ENCODE data around the gene ZNHIT1.
"Not testable (repeated sequence)": the region's sequence is repeated elsewhere in the genome, so short reads cannot be mapped to it uniquely, and the experiment has no call there.

The ZNHIT1 gene

DNA sequence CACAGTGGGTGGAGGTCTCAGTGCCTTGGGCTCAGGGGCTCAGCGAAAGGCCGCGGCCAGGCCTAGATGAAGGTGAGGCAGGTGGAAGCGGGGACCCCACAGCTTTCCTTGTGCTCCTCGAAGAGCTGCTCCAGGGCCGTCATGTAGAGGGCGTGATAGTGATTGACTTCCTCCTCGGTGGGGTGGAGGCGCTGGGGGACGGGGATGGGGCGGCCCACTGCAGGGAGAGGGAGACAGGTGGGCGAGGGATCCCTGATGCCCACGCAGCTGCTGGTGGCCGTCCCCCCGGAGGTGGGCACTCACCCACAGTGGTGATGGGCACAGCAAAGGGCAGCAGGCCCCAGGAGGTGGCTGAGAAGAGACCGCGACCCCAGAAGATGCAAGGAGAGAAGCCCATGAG is 22.1 kb upstream of the ZNHIT1 start:
- no peak overlapping the region for H3K27ac ChIP-seq
- no peak for TF ChIP-seq ZFX (IDR thresholded peaks at IDR 0.05; ENCODE audit: borderline replicate concordance)
- TF ChIP-seq, protein P1, sequence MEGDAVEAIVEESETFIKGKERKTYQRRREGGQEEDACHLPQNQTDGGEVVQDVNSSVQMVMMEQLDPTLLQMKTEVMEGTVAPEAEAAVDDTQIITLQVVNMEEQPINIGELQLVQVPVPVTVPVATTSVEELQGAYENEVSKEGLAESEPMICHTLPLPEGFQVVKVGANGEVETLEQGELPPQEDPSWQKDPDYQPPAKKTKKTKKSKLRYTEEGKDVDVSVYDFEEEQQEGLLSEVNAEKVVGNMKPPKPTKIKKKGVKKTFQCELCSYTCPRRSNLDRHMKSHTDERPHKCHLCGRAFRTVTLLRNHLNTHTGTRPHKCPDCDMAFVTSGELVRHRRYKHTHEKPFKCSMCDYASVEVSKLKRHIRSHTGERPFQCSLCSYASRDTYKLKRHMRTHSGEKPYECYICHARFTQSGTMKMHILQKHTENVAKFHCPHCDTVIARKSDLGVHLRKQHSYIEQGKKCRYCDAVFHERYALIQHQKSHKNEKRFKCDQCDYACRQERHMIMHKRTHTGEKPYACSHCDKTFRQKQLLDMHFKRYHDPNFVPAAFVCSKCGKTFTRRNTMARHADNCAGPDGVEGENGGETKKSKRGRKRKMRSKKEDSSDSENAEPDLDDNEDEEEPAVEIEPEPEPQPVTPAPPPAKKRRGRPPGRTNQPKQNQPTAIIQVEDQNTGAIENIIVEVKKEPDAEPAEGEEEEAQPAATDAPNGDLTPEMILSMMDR (IDR thresholded peaks at IDR 0.05) = no peak

DNA sequence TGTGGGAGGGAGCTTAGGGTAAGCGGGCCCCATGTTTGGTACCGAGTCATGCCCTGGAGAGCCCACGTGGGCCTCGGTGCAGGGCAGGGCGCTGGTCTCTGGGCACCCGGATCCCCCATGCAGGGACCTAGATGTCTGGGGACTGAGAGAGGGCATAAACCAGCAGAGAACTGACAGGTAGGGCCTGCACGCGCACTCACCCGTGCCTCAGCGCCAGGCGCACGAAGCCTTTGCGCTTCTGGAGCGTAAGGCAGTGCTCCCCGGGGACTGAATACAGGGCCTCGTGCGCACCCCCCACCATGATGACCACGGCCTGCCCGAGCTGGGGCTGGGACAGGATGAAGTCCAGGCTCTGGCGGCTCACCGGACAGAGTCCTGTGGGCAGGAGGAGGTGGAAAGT is 20.0 kb upstream of the ZNHIT1 start:
- TF ChIP-seq, protein P1 (IDR thresholded peaks at IDR 0.05) = no peak
- no peak for TF ChIP-seq ZFX (IDR thresholded peaks at IDR 0.05; ENCODE audit: borderline replicate concordance)
- H3K27ac ChIP-seq = no peak overlapping the region

DNA sequence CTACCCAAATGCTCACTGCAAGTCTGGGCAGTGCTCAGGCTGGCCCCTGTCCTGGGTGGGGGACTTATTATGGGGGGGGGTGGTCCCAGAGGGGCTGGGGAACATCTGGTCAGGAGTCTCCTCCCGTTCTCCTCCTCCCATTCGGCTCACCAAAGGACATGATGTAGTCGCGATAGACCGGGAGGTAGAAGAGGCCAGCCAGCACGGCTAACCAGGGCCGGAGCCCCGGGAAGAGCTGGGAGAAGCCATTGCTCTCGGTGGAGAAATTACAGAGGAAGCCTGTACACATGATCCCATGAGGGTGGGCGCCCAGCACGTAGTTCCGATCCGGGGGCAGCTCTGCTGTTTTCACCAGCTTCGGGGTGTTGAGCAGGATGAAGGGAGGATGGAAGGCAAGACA is 19.5 kb upstream of the ZNHIT1 start:
- TF ChIP-seq ZFX (IDR thresholded peaks at IDR 0.05; ENCODE audit: borderline replicate concordance) = no peak
- TF ChIP-seq, protein P1 (IDR thresholded peaks at IDR 0.05) = no peak
- H3K27ac ChIP-seq = no peak overlapping the region

DNA sequence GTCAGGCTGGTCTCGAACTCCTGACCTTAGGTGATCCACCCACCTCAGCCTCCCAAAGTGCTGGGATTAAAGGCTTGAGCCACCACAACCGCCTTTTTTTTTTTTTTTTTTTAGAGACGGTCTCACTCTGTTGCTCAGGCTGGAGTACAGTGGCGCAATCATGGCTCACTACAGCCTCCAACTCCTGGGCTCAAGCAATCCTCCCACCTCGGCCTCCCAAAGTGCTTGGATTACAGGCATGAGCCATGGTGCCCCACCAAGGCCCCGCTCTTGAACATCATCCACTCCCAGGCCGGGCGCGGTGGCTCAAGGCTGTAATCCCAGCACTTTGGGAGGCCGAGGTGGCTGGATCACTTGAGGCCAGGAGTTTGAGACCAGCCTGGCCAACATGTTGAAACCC is 18.4 kb upstream of the ZNHIT1 start:
- not testable (repeated sequence) for H3K27ac ChIP-seq

DNA sequence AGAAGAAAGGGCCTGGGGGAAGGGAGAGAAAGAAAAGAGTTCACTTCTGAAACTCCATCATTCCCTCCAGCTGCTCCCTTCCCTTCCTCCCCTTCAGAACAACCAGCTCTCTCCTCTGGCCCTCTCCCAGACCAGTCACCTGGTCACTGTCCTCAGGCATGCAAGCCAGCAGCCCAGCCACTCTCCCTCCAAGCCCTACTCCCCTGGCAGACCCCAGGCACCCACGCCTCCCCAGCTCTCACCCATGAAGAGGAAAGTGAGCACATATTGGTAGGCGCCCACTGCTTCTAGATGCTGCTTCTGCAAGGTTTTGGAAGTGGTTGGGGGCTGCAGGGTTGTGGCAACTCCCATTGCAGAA is 17.5 kb upstream of the ZNHIT1 start:
- TF ChIP-seq, protein P1 (IDR thresholded peaks at IDR 0.05) = no peak
- no peak for TF ChIP-seq ZFX (IDR thresholded peaks at IDR 0.05; ENCODE audit: borderline replicate concordance)
- no peak overlapping the region for H3K27ac ChIP-seq

DNA sequence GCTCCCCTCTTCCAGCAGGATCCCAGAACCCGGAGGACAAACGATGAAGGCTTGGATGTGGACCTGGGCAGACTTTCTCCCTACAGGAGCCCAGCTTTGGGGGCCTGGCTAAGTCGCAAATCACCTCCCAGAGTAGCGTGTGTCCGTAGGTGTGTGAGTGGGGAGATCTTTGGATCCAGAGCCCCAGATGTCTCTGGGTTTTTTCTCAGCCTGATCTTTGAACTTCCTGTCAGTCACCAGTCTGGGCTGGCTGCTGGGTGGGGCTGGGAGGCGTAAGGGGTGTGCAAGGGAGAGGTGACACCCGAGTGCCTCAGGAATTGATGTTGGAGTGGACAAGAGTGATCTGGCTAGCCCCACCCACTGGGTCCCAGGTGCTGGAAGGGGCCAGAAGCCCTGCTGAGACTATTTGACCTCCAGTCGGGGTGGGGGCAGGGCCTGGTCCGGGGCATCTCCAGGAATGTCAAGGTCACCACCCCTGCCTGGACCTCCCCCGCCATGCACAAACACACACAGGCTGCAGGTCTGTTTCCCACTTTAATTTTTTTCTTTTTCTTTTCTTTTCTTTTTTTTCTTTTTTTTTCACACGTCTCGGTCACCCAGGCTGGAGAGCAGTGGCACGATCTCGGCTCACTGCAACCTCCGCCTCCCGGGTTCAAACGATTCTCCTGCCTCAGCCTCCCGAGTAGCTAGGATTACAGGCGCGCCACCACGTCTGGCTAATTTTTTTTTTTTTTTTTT is 16.9 kb upstream of the ZNHIT1 start, which contains the start of gene MOGAT3:
TSS of gene MOGAT3 (minus strand) at position 175 of the 738 bp plus-strand sequence. CDS start 182 bp downstream, outside the sequence.
- H3K27ac ChIP-seq = no peak within 1 kb of the TSS
- no peak for TF ChIP-seq ZFX (IDR thresholded peaks at IDR 0.05; ENCODE audit: borderline replicate concordance)
- TF ChIP-seq, protein P1 (IDR thresholded peaks at IDR 0.05) = no peak

DNA sequence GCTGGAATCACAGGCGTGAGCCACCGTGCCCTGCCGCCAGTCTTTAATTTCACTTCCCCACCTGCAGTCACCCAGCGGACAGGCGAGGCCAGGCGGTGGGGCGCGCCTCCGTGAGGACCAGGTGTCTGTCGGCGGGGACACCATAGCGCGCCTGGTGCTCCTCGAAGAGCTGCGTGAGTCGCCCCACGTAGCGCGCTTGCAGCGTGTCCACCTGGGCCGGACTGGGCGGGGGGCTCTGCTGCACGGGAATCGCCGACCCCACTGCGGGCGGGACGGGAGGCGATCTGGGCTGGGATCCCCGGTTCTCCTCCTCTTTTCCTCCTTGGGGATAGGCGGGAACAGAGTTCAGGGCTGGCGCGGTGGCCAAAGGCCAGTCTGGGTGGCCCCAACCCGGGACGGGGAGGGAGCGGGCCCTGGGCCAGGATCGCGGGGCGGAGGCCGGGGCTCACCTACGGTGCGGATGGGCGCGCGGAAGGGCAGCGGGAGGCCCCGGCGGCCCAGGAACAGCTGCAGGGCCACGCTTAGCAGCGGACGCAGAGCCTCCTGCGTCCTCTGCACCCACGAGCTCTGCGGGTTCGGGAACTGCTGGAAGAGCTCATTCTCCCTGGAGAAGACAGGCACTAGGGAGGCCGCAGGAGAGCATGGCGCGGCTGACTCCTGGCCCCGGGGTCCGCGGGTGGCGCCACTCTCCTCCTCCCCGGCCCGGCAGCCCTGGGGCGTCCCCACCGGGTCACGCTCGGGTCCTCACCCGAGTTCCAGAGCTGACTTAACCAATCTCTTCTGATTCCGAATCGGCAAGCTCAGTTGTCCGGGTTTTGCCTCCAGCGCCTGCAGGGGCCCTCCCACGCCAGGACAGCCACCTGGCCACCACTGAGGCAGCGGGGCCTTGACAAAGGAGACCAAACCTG is 16.0 kb upstream of the ZNHIT1 start:
- TF ChIP-seq ZFX (IDR thresholded peaks at IDR 0.05; ENCODE audit: borderline replicate concordance) = no peak
- TF ChIP-seq, protein P1 (IDR thresholded peaks at IDR 0.05) = no peak
- no peak overlapping the region for H3K27ac ChIP-seq
